GM12878 (cell line): Measurements from ENCODE around the gene KCTD2. TPM values are rescaled to one million over a fixed set of nuclear protein-coding genes. Genes with fewer than 3 reads are reported as not detected.

ENCODE experiments used
- ATAC-seq: fragments of 200-7000 bp; cut with Tn5 transposase; 3 replicates; pipeline ENCODE4 v1.9.1; 2020; ENCODE audit warnings: mild to moderate bottlenecking, moderate library complexity
- BruUV-seq: library from RNA; stranded (reverse); fragments of 400-500 nt; replicated peaks from 2 replicates; lab custom pipeline; 2021; lab: Mats Ljungman, UMichigan
- CTCF ChIA-PET: fragments of 300-600 bp; sonication (Branson Sonifier 250); formaldehyde crosslinking; extraction: SDS; loops from one replicate; lab custom pipeline; 2021; ENCODE audit warnings: inconsistent platforms; lab: Yijun Ruan, JAX
- POLR2A ChIA-PET: fragments of 350-600 bp; formaldehyde crosslinking; extraction: SDS; loops from one replicate; lab custom pipeline; 2021; ENCODE audit warnings: inconsistent platforms; lab: Charles Lee
- RAD21 ChIA-PET: fragments of 300-600 bp; sonication (Branson Sonifier 250); formaldehyde crosslinking; loops from one replicate; lab custom pipeline; 2023; ENCODE audit warnings: antibody characterized with exemption; ENCODE audit not compliant: unreplicated experiment; lab: Charles Lee
- SMC1A ChIA-PET: fragments of 300-600 bp; sonication (Branson Sonifier 250); formaldehyde crosslinking; loops from one replicate; lab custom pipeline; 2023; ENCODE audit not compliant: unreplicated experiment, uncharacterized antibody; lab: Charles Lee
- DNase-seq: peaks from one replicate; pipeline ENCODE4 v3.0.0-alpha.2; 2011; ENCODE audit warnings: low read depth, low spot score
- FAIRE-seq: peaks from 3 replicates; lab custom pipeline; 2011; peaks lifted over from hg19 to GRCh38; lab: Jason Lieb, UNC
- H2AFZ ChIP-seq: 2 replicates; pipeline ENCODE4 v1.6.0; 2011; ENCODE audit warnings: low read depth, low read length, control low read depth; ENCODE audit not compliant: control insufficient read depth
- H3K27ac ChIP-seq: 2 replicates; pipeline ENCODE4 v1.5.1; 2011; ENCODE audit warnings: control low read depth; ENCODE audit not compliant: control insufficient read depth, insufficient read depth
- H3K27me3 ChIP-seq, 2 experiments: replicated peaks in 1 of 2; 2 replicates each; pipeline versions ENCODE4 v1.6.0 to v1.6.1; 2011; ENCODE audit warnings: low read length in 1 of 2; ENCODE audit not compliant: control insufficient read depth in 2 of 2, insufficient read depth in 2 of 2
- H3K36me3 ChIP-seq, 2 experiments: 2 replicates each; pipeline ENCODE4 v1.5.1; 2011; ENCODE audit warnings: low read length in 1 of 2; ENCODE audit not compliant: control insufficient read depth in 2 of 2, insufficient read depth in 2 of 2
- H3K4me1 ChIP-seq: 2 replicates; pipeline ENCODE4 v1.6.1; 2011; ENCODE audit warnings: mild to moderate bottlenecking, low read length, moderate library complexity, mixed read lengths; ENCODE audit not compliant: control insufficient read depth, insufficient read depth
- H3K4me2 ChIP-seq: 2 replicates; pipeline ENCODE4 v1.6.0; 2011; ENCODE audit warnings: control low read depth; ENCODE audit not compliant: control insufficient read depth, insufficient read depth
- H3K4me3 ChIP-seq: fragments of 200-600 bp; sonication (generic); 2 replicates; pipeline ENCODE4 v1.5.1; 2016
- H3K79me2 ChIP-seq: 2 replicates; pipeline ENCODE4 v1.6.0; 2011; ENCODE audit warnings: low read length; ENCODE audit not compliant: control insufficient read depth, insufficient read depth
- H3K9ac ChIP-seq: 2 replicates; pipeline ENCODE4 v1.8.0; 2011; ENCODE audit warnings: low read length, control low read depth, mixed read lengths; ENCODE audit not compliant: control insufficient read depth, insufficient read depth
- H3K9me3 ChIP-seq: replicated peaks from 3 replicates; pipeline ENCODE4 v1.5.1; 2011; ENCODE audit warnings: mild to moderate bottlenecking, low read length; ENCODE audit not compliant: control insufficient read depth, insufficient read depth
- H4K20me1 ChIP-seq: 2 replicates; pipeline ENCODE4 v1.6.0; 2011; ENCODE audit not compliant: control insufficient read depth, insufficient read depth
- ATF7 ChIP-seq: fragments of 450-650 bp; IDR thresholded peaks from 2 replicates; pipeline ENCODE4 v1.6.1; 2016; ENCODE audit warnings: low read depth, mild to moderate bottlenecking
- BRCA1 ChIP-seq: IDR thresholded peaks from 2 replicates; pipeline ENCODE4 v1.6.1; 2011; ENCODE audit warnings: low read depth, low read length, improper control_type of control experiment
- CHD2 ChIP-seq: IDR thresholded peaks from 2 replicates; pipeline ENCODE4 v1.6.1; 2011; ENCODE audit warnings: low read depth, low read length, improper control_type of control experiment, borderline replicate concordance
- EGR1 ChIP-seq, 2 experiments: IDR thresholded peaks; 1 replicate in 1 of 2; 2 replicates in 1 of 2; pipeline ENCODE4 v1.6.1; 2011 to 2012; ENCODE audit warnings: low read depth in 2 of 2, low read length in 2 of 2, borderline replicate concordance in 1 of 2, mild to moderate bottlenecking in 1 of 2, moderate library complexity in 1 of 2
- ESRRA ChIP-seq: IDR thresholded peaks from 2 replicates; pipeline ENCODE4 v1.6.1; 2012; ENCODE audit warnings: mild to moderate bottlenecking, low read length, improper control_type of control experiment
- IKZF1 ChIP-seq: fragments of 450-650 bp; conservative IDR thresholded peaks from 2 replicates; pipeline ENCODE4 v1.6.1; 2017; ENCODE audit warnings: antibody characterized with exemption, mild to moderate bottlenecking
- NR2C1 ChIP-seq: fragments of 450-650 bp; IDR thresholded peaks from 2 replicates; pipeline ENCODE4 v1.6.1; 2017; ENCODE audit warnings: antibody characterized with exemption, mild to moderate bottlenecking, moderate library complexity
- RBBP5 ChIP-seq: fragments of 200-600 bp; sonication (generic); conservative IDR thresholded peaks from 2 replicates; pipeline ENCODE4 v1.6.1; 2016
- SP1 ChIP-seq: IDR thresholded peaks from one replicate; pipeline ENCODE4 v1.6.1; 2011; ENCODE audit warnings: low read depth, low read length
- SUPT20H ChIP-seq: IDR thresholded peaks from 2 replicates; pipeline ENCODE4 v1.6.1; 2011; ENCODE audit warnings: low read depth, mild to moderate bottlenecking, low read length, moderate library complexity, borderline replicate concordance; ENCODE audit not compliant: control insufficient read depth
- TBL1XR1 ChIP-seq: IDR thresholded peaks from 2 replicates; pipeline ENCODE4 v1.6.1; 2012; ENCODE audit warnings: low read depth, low read length, improper control_type of control experiment
- TCF3 ChIP-seq: IDR thresholded peaks from 2 replicates; pipeline ENCODE4 v1.6.1; 2012; ENCODE audit warnings: low read depth, mild to moderate bottlenecking, low read length, borderline replicate concordance; ENCODE audit not compliant: insufficient read depth
- ZNF384 ChIP-seq: IDR thresholded peaks from 2 replicates; pipeline ENCODE4 v1.6.1; 2012; ENCODE audit warnings: low read depth, mild to moderate bottlenecking, low read length, improper control_type of control experiment, borderline replicate concordance
- WGBS: methylation state at CpG from one replicate; pipeline ENCODE4 v1.1.6; 2016; ENCODE audit warnings: low lambda C conversion rate; ENCODE audit not compliant: insufficient replicate concordance, insufficient coverage; ENCODE audit errors: missing lambda C conversion rate; 5-methylcytosine and 5-hydroxymethylcytosine counted together
- in situ Hi-C: fragments of 300-500 bp; cut with MboI; formaldehyde crosslinking; loops from 9 replicates; pipeline ENCODE4 v1.14.3; 2018; ENCODE audit warnings: mixed read lengths
- intact Hi-C: fragments of 100-400 bp; cut with micrococcal nuclease; formaldehyde crosslinking; loops from one replicate; pipeline ENCODE4 v1.14.2; 2022; ENCODE audit not compliant: unreplicated experiment
- polyA plus RNA-seq, 11 experiments: library from polyadenylated mRNA; depleted of rRNA in 4 of 11; unstranded in 6 of 11; stranded (reverse) in 5 of 11; fragments of >200 nt; fragmentation: Nextera tagmentation in 4 of 11; fragmentation: Illumina TruSeq in 1 of 11; extraction: Ambion mirVana in 4 of 11; extraction: Trizol in 1 of 11; gene quantifications; 1 replicate in 1 of 11; 2 replicates in 10 of 11; pipeline versions ENCODE4 v1.2.1 to v1.2.3, GENCODE V29; 2011 to 2016; ENCODE audit warnings: inconsistent platforms in 2 of 11, missing spikeins in 2 of 11, low read depth in 1 of 11
- total RNA-seq, 4 experiments: library from RNA; depleted of rRNA in 3 of 4; stranded (reverse); fragments of >200 nt in 3 of 4; fragmentation: Illumina TruSeq in 1 of 4; extraction: Trizol in 1 of 4; gene quantifications; 2 replicates each; pipeline versions ENCODE4 v1.2.1 to v1.2.3, GENCODE V29; 2013 to 2021
- TF ChIP-seq, protein P1 (sequence below): IDR thresholded peaks from 2 replicates; pipeline ENCODE4 v1.6.1; 2012; ENCODE audit warnings: low read depth, low read length, improper control_type of control experiment

KCTD2 gene
- total and polyA plus RNA-seq, 10 of the 15 experiments (the other 5 are each of a cell fraction or from before 2014, with no cell fraction given) = 1.5 to 27.5 (median 13.7) TPM

DNA sequence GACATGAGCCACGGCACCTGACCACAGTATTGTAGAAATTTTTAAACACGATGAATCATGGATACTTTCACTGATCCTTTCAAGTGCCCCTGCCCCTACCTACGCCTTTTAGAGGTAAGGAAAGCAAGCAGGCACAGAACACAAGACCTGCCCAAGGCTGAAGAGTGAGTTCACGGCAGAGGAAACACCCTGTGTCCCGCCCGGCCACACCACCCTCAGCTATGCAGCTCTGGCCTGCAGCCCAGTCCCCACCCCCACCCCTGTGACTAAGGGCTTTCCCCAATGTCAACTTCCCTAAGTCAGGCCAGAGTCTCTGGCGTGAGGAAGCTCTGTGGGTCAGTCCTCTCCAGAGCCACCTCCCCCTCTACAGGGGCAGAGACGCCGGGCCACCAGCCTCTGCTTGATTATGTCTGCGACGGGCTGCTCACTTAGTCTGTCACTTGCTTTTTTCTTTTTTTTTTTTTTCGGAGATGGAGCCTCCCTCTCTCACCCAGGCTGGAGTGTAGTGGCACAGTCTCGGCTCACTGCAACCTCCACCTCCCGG, 49.1 kb downstream of the KCTD2 start (continued):
- TF ChIP-seq CHD2 = peak; percentile 39; the same call in 1 of the 2 replicates
- no peak for TF ChIP-seq ZNF384
- no peak for TF ChIP-seq TBL1XR1

DNA sequence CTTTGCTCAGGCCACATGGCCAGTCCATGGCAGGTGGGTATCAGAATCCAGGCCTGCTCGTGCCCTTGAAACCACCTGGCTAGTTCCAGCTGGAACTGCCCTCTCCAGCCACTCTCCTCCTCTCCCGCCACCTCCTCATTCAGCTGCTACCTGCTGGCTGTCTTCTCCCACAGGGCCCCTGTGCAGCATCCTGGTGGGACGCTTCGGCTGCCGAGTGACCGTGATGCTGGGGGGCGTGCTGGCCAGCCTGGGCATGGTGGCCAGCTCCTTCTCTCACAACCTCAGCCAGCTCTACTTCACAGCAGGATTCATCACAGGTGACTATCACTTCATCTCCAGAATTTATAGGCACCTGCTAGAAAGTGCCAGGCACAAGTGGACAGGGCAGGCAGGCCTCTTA, 50.8 kb downstream of the KCTD2 start:
- intact Hi-C loops = no loop called here
- Histone ChIP-seq H4K20me1 (no peaks in the 10 kb centered on the region), H3K4me3 (no peak overlapping the region), H3K9me3 (no peaks in the 10 kb centered on the region), H3K4me2 (no peak overlapping the region), H3K79me2 (no peaks in the 10 kb centered on the region), H3K9ac (no peak overlapping the region), H3K27ac (no peak overlapping the region), H3K27me3 (no peaks in the 10 kb centered on the region), H2AFZ (no peak overlapping the region), H3K4me1 (peaks cover 4% of the 10 kb centered on the region; the same call in 1 of the 2 replicates), H3K36me3 (no peaks in the 10 kb centered on the region)
- TF ChIP-seq TCF3 (no peak), IKZF1 (no peak), ESRRA (no peak), RBBP5 (no peak), SP1 (no peak), SUPT20H (no peak), ATF7 (no peak), NR2C1 (no peak), EGR1 (IDR thresholded peaks at IDR 0.05; ENCODE audit: borderline replicate concordance in 1 of 2, low read depth in 2 of 2, low read length in 2 of 2) (no peak), BRCA1 (no peak)
- TF ChIP-seq, protein P1, sequence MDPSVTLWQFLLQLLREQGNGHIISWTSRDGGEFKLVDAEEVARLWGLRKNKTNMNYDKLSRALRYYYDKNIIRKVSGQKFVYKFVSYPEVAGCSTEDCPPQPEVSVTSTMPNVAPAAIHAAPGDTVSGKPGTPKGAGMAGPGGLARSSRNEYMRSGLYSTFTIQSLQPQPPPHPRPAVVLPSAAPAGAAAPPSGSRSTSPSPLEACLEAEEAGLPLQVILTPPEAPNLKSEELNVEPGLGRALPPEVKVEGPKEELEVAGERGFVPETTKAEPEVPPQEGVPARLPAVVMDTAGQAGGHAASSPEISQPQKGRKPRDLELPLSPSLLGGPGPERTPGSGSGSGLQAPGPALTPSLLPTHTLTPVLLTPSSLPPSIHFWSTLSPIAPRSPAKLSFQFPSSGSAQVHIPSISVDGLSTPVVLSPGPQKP = no peak
- FAIRE-seq (no peak), ATAC-seq (no peak), DNase-seq (no peak)
- 71% methylated on average over 7 of the region's 7 CpGs for WGBS
- ChIA-PET SMC1A (no interaction called here), CTCF (no interaction called here), RAD21 (interaction anchor here (0.9 kb wide), 1 partner anchor 53 kb away, joined by 3 read pairs; no protein-coding TSS in a partner anchor), POLR2A (no interaction called here)
- no TSS peak for BruUV-seq
- in situ Hi-C loops = no loop called here
